HG03066 (cell line): Measurements from ENCODE around the gene DEFB114.

Experiments
- ATAC-seq: cut with Tn5 transposase; IDR thresholded peaks from one replicate; pipeline ENCODE4 v1.9.1; 2021; ENCODE audit warnings: low read depth; ENCODE audit not compliant: unreplicated experiment

The DEFB114 gene

GRCh38 chr6:49937811-49938210, 26.2 kb downstream of the DEFB114 start:
- ATAC-seq, result no peak

DNA sequence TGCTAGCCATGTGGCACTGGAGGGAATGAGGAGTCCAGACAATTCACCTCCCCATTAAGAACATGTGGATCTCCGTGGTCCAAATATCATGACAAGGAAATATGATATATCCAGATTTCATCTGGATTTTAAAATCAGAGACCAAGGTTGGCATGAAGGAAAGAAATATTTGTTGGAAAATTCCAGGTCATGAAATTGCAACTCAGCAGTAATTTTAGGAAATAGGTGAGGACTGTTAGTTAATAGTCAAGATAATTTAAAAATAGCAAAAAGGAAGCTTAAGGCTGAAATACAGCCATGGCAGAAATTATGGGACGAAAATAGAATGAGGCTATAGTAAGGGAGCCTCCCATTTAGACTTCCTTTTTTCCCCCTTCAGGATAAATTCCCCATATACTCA, 26.9 kb downstream of the DEFB114 start:
- ATAC-seq, result no peak

- ATAC-seq, result no peak
Measured at GRCh38 chr6:49935387-49935786, 28.6 kb downstream of the DEFB114 start.

- no peak for ATAC-seq
Measured at GRCh38 chr6:49934770-49935169, 29.2 kb downstream of the DEFB114 start.

DNA sequence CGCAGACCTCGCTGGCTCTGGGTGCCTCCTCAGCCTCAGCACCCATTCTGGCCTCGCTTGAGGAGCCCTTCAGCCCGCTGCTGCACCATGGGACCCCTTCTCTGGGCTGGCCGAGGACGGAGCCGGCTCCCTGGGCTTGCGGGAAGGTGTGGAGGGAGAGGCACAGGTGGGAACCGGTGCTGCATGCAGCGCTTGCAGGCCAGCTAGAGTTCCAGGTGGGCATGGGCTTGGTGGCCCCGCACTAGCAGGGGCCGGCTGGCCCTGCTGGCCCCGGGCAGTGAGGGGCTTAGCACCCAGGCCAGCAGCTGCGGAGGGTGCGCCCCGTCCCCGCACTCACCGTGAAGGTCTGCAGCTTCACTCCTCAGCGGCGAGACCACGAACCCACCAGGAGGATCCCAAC, 30.4 kb downstream of the DEFB114 start:
- no peak for ATAC-seq

DNA sequence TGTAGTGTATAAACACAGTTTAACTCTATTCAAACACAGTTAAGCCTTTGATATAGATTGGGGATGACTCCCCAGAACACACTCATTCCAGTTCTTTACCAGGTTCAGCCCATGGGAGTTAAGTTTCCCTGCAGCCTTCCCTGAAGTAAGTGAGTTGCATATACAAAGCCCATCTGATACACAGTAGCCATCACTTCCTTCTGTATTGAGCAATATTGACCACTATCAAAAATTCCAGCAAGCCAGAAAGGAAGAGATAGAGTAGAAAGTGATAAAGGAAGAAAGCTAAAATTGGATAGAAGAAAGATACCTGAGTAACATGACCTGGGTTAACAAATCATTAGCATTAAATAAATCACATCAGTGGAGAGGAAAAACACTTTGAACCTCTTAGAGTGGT, 34.6 kb downstream of the DEFB114 start:
- no peak for ATAC-seq

- ATAC-seq, result no peak
Measured at GRCh38 chr6:49923826-49924225, 40.1 kb downstream of the DEFB114 start.

- no peak for ATAC-seq
Measured at GRCh38 chr6:49919935-49920644, 43.9 kb downstream of the DEFB114 start.

DNA sequence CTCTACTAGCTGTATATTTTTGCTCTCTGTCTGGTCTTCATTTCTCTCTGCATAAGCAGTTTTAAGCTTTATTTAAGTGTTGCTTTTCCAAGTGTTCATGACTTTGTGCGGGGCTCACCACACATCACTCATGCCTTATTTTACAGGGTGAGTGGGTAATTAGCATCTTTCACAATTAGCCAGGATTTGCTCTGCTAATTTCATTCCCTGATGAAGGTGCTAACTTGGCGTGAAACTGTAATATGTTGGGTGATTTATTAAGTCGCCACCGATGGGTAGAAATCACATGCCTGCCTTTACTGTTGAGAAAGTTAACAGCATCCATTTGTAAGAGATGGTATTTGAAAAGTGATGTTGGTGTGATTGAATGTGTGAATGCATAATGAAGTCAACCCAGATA, 44.7 kb downstream of the DEFB114 start:
- no peak for ATAC-seq

DNA sequence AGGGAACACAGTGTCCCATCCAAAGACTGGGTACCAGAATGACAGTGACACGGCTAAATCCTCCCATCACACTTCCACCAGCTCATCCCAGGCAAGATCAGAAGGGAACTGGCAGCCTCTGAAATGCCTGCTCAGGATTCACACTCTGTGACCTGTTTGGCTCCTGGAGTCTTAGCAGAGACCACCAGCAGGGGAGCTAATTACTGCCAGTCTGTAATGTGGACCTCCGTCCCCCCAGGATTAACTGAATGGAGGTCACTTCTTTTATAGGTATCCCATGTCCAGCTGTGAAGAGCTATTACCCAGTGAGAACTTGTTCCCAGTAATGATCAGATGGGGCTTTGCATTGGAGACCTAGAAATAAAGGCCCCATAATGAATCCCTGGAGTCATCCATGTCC, 45.2 kb downstream of the DEFB114 start:
- no peak for ATAC-seq

DNA sequence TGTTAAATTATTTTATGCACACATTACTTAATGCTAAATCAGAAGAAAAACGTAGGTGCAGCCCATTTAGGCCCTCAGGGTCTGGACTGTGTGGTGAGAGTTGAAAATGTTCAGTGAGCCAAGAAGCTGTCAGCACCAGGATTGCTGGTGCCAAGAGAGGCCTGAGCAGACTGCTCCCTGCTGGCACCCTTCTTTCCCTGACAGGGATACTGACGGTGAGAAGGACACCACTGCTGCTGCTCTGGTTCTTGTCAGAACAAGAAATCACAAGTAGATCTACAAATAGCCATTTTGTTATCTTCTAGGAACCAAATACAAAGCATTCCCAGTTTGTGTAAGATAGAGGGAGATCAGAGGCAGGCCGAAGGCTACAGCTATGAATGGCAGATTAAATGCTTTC, 48.9 kb downstream of the DEFB114 start:
- ATAC-seq, result no peak

DNA sequence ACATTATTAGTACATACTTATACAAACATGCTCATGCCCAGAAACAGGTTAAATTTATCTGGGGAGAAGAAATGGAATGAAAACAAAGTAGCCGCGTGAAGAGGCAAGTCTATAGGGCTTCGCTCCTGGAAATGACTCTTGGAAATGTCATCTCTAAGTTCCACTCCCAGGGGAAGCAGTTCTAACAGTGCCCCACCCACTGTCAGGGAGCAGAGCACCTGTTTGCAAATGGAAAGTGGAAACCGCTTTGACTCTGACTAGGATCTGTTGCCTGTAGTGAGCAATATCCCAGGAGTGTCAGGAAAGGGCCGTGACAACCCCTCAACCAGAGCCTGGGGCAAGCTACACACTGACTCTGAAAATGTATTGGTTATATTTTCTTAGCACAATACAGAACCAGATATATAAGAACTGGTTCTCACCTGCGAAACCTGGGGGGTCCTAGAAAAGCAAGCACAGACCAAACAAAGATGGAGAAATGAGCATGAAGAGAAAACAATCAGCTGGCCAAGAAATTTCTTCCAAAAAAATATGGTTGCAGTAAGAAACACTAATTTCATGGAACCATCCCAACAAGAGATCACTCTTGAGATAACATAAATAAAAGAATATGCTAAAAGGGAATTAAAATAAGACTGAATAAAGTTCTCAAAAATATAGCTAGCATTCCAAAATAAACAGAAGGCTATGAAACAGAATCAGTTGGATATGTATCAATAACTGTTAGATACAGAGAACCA, 50.2 kb downstream of the DEFB114 start:
- no peak for ATAC-seq

- no peak for ATAC-seq
Measured at GRCh38 chr6:49912196-49912595, 51.8 kb downstream of the DEFB114 start.

DNA sequence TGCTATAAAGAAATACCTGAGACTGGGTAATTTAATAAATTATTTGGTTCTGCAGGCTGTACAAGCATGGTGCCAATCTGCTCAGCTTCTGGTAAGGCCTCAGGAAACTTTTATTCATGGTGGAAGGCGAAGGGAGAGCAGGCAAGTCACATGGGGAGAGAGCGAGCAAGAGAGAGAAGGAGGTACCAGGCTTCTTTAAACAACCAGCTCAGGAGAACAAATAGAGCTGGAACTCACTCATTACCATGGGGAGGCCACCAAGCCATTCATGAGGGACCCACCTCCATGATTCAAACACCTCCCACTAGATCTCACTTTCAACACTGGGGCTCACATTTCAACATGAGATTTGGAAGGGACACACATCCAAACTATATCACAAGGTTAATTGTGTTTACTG, 52.7 kb downstream of the DEFB114 start:
- no peak for ATAC-seq
